ENCODE results near the gene MYO7A.

The MYO7A gene

GRCh38 chr11:77201991-77202841, 74.2 kb downstream of the MYO7A start:
- DNase-seq (ENCODE audit: low read depth): no peak

- no peak for DNase-seq (ENCODE audit: low read depth)
Observed at GRCh38 chr11:77202941-77203900, 75.2 kb downstream of the MYO7A start.

GRCh38 chr11:77203901-77204753, 76.1 kb downstream of the MYO7A start:
- DNase-seq (ENCODE audit: low read depth): no peak

- DNase-seq (ENCODE audit: low read depth): no peak
Observed at GRCh38 chr11:77204754-77205466, 76.9 kb downstream of the MYO7A start.

GRCh38 chr11:77205467-77206263, 77.6 kb downstream of the MYO7A start:
- DNase-seq (ENCODE audit: low read depth): no peak

- no peak for DNase-seq (ENCODE audit: low read depth)
Observed at GRCh38 chr11:77206264-77207018, 78.4 kb downstream of the MYO7A start.

- no peak for DNase-seq (ENCODE audit: low read depth)
Observed at GRCh38 chr11:77207019-77207485, 79.0 kb downstream of the MYO7A start.

- DNase-seq (ENCODE audit: low read depth): no peak
Observed at GRCh38 chr11:77207618-77208313, 79.7 kb downstream of the MYO7A start.

GRCh38 chr11:77208535-77208934, 80.5 kb downstream of the MYO7A start:
- no peak for DNase-seq (ENCODE audit: low read depth)

GRCh38 chr11:77209663-77210062, 81.6 kb downstream of the MYO7A start:
- no peak for DNase-seq (ENCODE audit: low read depth)

- no peak for DNase-seq (ENCODE audit: low read depth)
Observed at GRCh38 chr11:77211040-77211451, 83.0 kb downstream of the MYO7A start.

GRCh38 chr11:77211594-77212251, 83.7 kb downstream of the MYO7A start:
- DNase-seq (ENCODE audit: low read depth): no peak

- no peak for DNase-seq (ENCODE audit: low read depth)
Observed at GRCh38 chr11:77212314-77213007, 84.4 kb downstream of the MYO7A start.

GRCh38 chr11:77213029-77213579, 85.1 kb downstream of the MYO7A start:
- no peak for DNase-seq (ENCODE audit: low read depth)

- no peak for DNase-seq (ENCODE audit: low read depth)
Observed at GRCh38 chr11:77213589-77214428, 85.8 kb downstream of the MYO7A start.

GRCh38 chr11:77214557-77214956, 86.5 kb downstream of the MYO7A start:
- DNase-seq (ENCODE audit: low read depth): no peak

Measured in EH (cell line).